IMR-90 (cell line): ENCODE data around the gene SV2C. TPM values are rescaled to one million over a fixed set of nuclear protein-coding genes. Genes with fewer than 3 reads are reported as not detected.

Experiments used
- ATAC-seq: fragments of 200-7000 bp; cut with Tn5 transposase; 2 replicates; pipeline ENCODE4 v1.9.1; 2020; ENCODE audit warnings: low read depth, mild to moderate bottlenecking, moderate library complexity
- BruUV-seq: library from RNA; stranded (reverse); fragments of 400-500 nt; replicated peaks from 2 replicates; lab custom pipeline; 2021; lab: Mats Ljungman, UMichigan
- CTCF ChIA-PET: fragments of 300-600 bp; formaldehyde crosslinking; extraction: SDS; loops from one replicate; lab custom pipeline; 2021; ENCODE audit warnings: antibody characterized with exemption; lab: Yijun Ruan, JAX
- POLR2A ChIA-PET: fragments of 300-600 bp; sonication (Branson Sonifier 250); formaldehyde crosslinking; loops from one replicate; lab custom pipeline; 2022; ENCODE audit warnings: antibody characterized with exemption; ENCODE audit not compliant: unreplicated experiment; lab: Charles Lee
- DNase-seq: peaks from one replicate; pipeline ENCODE4 v3.0.0; 2013
- H2AFZ ChIP-seq: replicated peaks from 2 replicates; pipeline ENCODE3; 2013; ENCODE audit warnings: low read length, mild to moderate bottlenecking; ENCODE audit not compliant: poor library complexity
- H2AK5ac ChIP-seq: 2 replicates; pipeline ENCODE4 v1.6.1; 2013; ENCODE audit warnings: low read depth, low read length, inconsistent platforms
- H2AK9ac ChIP-seq: replicated peaks from 2 replicates; pipeline ENCODE3; 2013; ENCODE audit warnings: mild to moderate bottlenecking, low read depth, low read length, moderate library complexity; ENCODE audit not compliant: poor library complexity
- H2BK120ac ChIP-seq: 2 replicates; pipeline ENCODE4 v1.6.1; 2013; ENCODE audit warnings: low read depth, low read length, inconsistent platforms
- H2BK15ac ChIP-seq: 3 replicates; pipeline ENCODE4 v1.6.1; 2013; ENCODE audit warnings: low read depth, low read length, inconsistent platforms
- H2BK20ac ChIP-seq: 2 replicates; pipeline ENCODE4 v1.6.1; 2013; ENCODE audit warnings: low read depth, mild to moderate bottlenecking, inconsistent platforms, low read length, moderate library complexity
- H2BK5ac ChIP-seq: 2 replicates; pipeline ENCODE4 v1.6.1; 2013; ENCODE audit warnings: mild to moderate bottlenecking, low read depth, low read length, inconsistent platforms; ENCODE audit not compliant: poor library complexity, severe bottlenecking
- H3K14ac ChIP-seq: replicated peaks from 2 replicates; pipeline ENCODE4 v1.6.1; 2013; ENCODE audit warnings: low read depth, low read length, inconsistent platforms
- H3K18ac ChIP-seq: 2 replicates; pipeline ENCODE4 v1.6.1; 2013; ENCODE audit warnings: low read depth, low read length, control low read depth
- H3K23ac ChIP-seq: 2 replicates; pipeline ENCODE4 v1.6.1; 2013; ENCODE audit warnings: low read depth, low read length, inconsistent platforms
- H3K27ac ChIP-seq: 2 replicates; pipeline ENCODE4 v1.5.1; 2013; ENCODE audit warnings: mild to moderate bottlenecking, control low read depth, low read length; ENCODE audit not compliant: insufficient read depth
- H3K27me3 ChIP-seq: 2 replicates; pipeline ENCODE4 v1.6.1; 2013; ENCODE audit warnings: low read length; ENCODE audit not compliant: control insufficient read depth, insufficient read depth
- H3K36me3 ChIP-seq: 2 replicates; pipeline ENCODE4 v1.6.1; 2013; ENCODE audit warnings: low read length, mixed read lengths; ENCODE audit not compliant: control insufficient read depth, insufficient read depth
- H3K4ac ChIP-seq: 2 replicates; pipeline ENCODE4 v1.6.1; 2013; ENCODE audit warnings: low read depth, low read length, inconsistent platforms
- H3K4me1 ChIP-seq: 2 replicates; pipeline ENCODE4 v1.6.1; 2013; ENCODE audit warnings: low read length, mixed read lengths; ENCODE audit not compliant: control insufficient read depth, insufficient read depth
- H3K4me2 ChIP-seq: 2 replicates; pipeline ENCODE4 v1.6.1; 2013; ENCODE audit warnings: low read depth, mild to moderate bottlenecking, control low read depth, low read length, moderate library complexity
- H3K4me3 ChIP-seq: 2 replicates; pipeline ENCODE4 v1.5.1; 2013; ENCODE audit warnings: low read depth, mild to moderate bottlenecking, control low read depth, low read length, moderate library complexity; ENCODE audit not compliant: insufficient read depth
- H3K56ac ChIP-seq: 2 replicates; pipeline ENCODE4 v1.6.1; 2013; ENCODE audit warnings: low read length, inconsistent platforms; ENCODE audit not compliant: insufficient read depth; ENCODE audit errors: extremely low read depth
- H3K79me1 ChIP-seq, 2 experiments: 2 replicates each; pipeline ENCODE4 v1.6.1; 2013; ENCODE audit warnings: low read length in 2 of 2, inconsistent platforms in 1 of 2, low read depth in 1 of 2
- H3K9ac ChIP-seq: 2 replicates; pipeline ENCODE4 v1.6.1; 2013; ENCODE audit warnings: low read depth, low read length, control low read depth
- H3K9me1 ChIP-seq: 2 replicates; pipeline ENCODE4 v1.6.1; 2013; ENCODE audit warnings: low read length, inconsistent platforms; ENCODE audit not compliant: insufficient read depth
- H3K9me3 ChIP-seq: 2 replicates; pipeline ENCODE4 v1.6.1; 2013; ENCODE audit warnings: low read length; ENCODE audit not compliant: control insufficient read depth, insufficient read depth
- H4K20me1 ChIP-seq: 2 replicates; pipeline ENCODE4 v1.6.1; 2013; ENCODE audit warnings: low read length, inconsistent platforms; ENCODE audit not compliant: insufficient read depth
- H4K5ac ChIP-seq: 2 replicates; pipeline ENCODE4 v1.6.1; 2013; ENCODE audit warnings: mild to moderate bottlenecking, low read depth, low read length, control low read depth
- H4K8ac ChIP-seq, 2 experiments: 2 replicates each; pipeline ENCODE4 v1.6.1; 2013; ENCODE audit warnings: low read depth in 2 of 2, low read length in 2 of 2, control low read depth in 1 of 2, inconsistent platforms in 1 of 2
- H4K91ac ChIP-seq: 2 replicates; pipeline ENCODE4 v1.6.1; 2013; ENCODE audit warnings: low read depth, low read length, inconsistent platforms; ENCODE audit not compliant: insufficient read depth
- NFE2L2 ChIP-seq: fragments of 150-350 bp; IDR thresholded peaks from 2 replicates; pipeline ENCODE4 v1.6.1; 2016; ENCODE audit warnings: low read depth, mild to moderate bottlenecking, low read length
- RCOR1 ChIP-seq: IDR thresholded peaks from 2 replicates; pipeline ENCODE4 v1.6.1; 2012; ENCODE audit warnings: mild to moderate bottlenecking, low read length, improper control_type of control experiment; ENCODE audit not compliant: insufficient replicate concordance
- WGBS, 2 experiments: methylation state at CpG; one replicate each; pipeline versions ENCODE4 v1.1.5 to v1.1.7; 2013; ENCODE audit warnings: missing lambda C conversion rate in 2 of 2; ENCODE audit not compliant: insufficient read length in 1 of 2; ENCODE audit errors: extremely low coverage in 2 of 2; 5-methylcytosine and 5-hydroxymethylcytosine counted together
- dilution Hi-C: fragments of 300-500 bp; cut with HindIII; formaldehyde crosslinking; loops from one replicate; pipeline ENCODE4 v1.14.3; 2018; ENCODE audit warnings: low sequenced_read_pairs; ENCODE audit not compliant: unreplicated experiment
- in situ Hi-C: fragments of 300-500 bp; cut with MboI; formaldehyde crosslinking; loops from 3 replicates; pipeline ENCODE4 v1.14.3; 2019; ENCODE audit warnings: low sequenced_read_pairs, inconsistent platforms, mixed read lengths
- intact Hi-C: fragments of 100-400 bp; cut with micrococcal nuclease; formaldehyde crosslinking; loops from 2 replicates; pipeline ENCODE4 v1.10.0; 2022
- polyA plus RNA-seq, 3 experiments: library from polyadenylated mRNA; depleted of rRNA; stranded (reverse); fragments of >200 nt; gene quantifications; 2 replicates each; pipeline ENCODE4 v1.2.3, GENCODE V29; 2012; ENCODE audit warnings: low replicate concordance in 1 of 3
- total RNA-seq: library from RNA; depleted of rRNA; stranded (reverse); fragments of >200 nt; gene quantifications from 2 replicates; pipeline ENCODE4 v1.2.3, GENCODE V29; 2012

Gene SV2C
- total and polyA plus RNA-seq, 2 of the 4 experiments (the other 2 are of a cell fraction), result not detected

- no peak overlapping the region for H2BK15ac ChIP-seq
- H3K79me1 ChIP-seq, result no peaks in the 10 kb centered on the region
- no peak overlapping the region for H2BK5ac ChIP-seq
- ChIA-PET CTCF (no interaction called here), POLR2A (no interaction called here)
- no TSS peak for BruUV-seq
- no peaks in the 10 kb centered on the region for H3K4me1 ChIP-seq
- in situ Hi-C loops, result no loop called here
- H2BK120ac ChIP-seq, result no peak overlapping the region
- H3K4me3 ChIP-seq, result no peak overlapping the region
- WGBS, 2 experiments, result no CpG with 5 or more reads among the region's 2 CpGs
- H4K91ac ChIP-seq, result no peak overlapping the region
- DNase-seq, result no peak
- H3K27me3 ChIP-seq, result no peaks in the 10 kb centered on the region
- H3K9me1 ChIP-seq, result no peaks in the 10 kb centered on the region
- no peak overlapping the region for H2BK20ac ChIP-seq
- H2AK5ac ChIP-seq, result no peak overlapping the region
- no peak overlapping the region for H4K8ac ChIP-seq
- H3K23ac ChIP-seq, result no peak overlapping the region
- TF ChIP-seq NFE2L2 (no peak), RCOR1 (no peak)
- H2AFZ ChIP-seq, result no peak overlapping the region
- H3K56ac ChIP-seq, result no peak overlapping the region
- H4K20me1 ChIP-seq, result no peaks in the 10 kb centered on the region
- no peak overlapping the region for H2AK9ac ChIP-seq
- no peak for ATAC-seq
- H3K36me3 ChIP-seq, result no peaks in the 10 kb centered on the region
- H4K5ac ChIP-seq, result no peak overlapping the region
- no peak overlapping the region for H3K18ac ChIP-seq
- H3K27ac ChIP-seq, result no peak overlapping the region
- H3K4me2 ChIP-seq, result no peak overlapping the region
- H3K14ac ChIP-seq, result no peak overlapping the region
- no peak overlapping the region for H3K4ac ChIP-seq
- no peak overlapping the region for H3K9ac ChIP-seq
- H3K9me3 ChIP-seq, result no peaks in the 10 kb centered on the region
- intact Hi-C loops, result no loop called here
- dilution Hi-C loops, result no loop called here
Observed at GRCh38 chr5:76196886-76197489, 113.8 kb downstream of the SV2C start.
